ENCODE results near the gene GNGT1.
A peak's percentile ranks its signal among the peaks of the same experiment; 100 is the strongest.
"Not testable (repeated sequence)": the region's sequence is repeated elsewhere in the genome, so short reads cannot be mapped to it uniquely, and the experiment has no call there.

Gene GNGT1

GRCh38 chr7:93910076-93910994, 4.0 kb downstream of the GNGT1 start:
- Histone ChIP-seq H3K9me3 (ENCODE audit: control insufficient read depth in 2 of 2, low read length in 2 of 2) (no peaks in the 10 kb centered on the region), H3K27me3 (ENCODE audit: control insufficient read depth in 1 of 2, insufficient read depth in 2 of 2, low read length in 2 of 2) (no peaks in the 10 kb centered on the region), H3K9ac (ENCODE audit: low read length in 2 of 2) (no peak overlapping the region), H3K4me3 (ENCODE audit: low read length in 2 of 2) (no peak overlapping the region), H3K27ac (ENCODE audit: low read length) (no peak overlapping the region), H3K36me3 (ENCODE audit: control insufficient read depth in 2 of 2, insufficient read depth in 2 of 2, low read length in 2 of 2) (no peaks in the 10 kb centered on the region), H3K4me1 (ENCODE audit: control insufficient read depth, insufficient read depth, low read length) (peaks cover 5% of the 10 kb centered on the region)

DNA sequence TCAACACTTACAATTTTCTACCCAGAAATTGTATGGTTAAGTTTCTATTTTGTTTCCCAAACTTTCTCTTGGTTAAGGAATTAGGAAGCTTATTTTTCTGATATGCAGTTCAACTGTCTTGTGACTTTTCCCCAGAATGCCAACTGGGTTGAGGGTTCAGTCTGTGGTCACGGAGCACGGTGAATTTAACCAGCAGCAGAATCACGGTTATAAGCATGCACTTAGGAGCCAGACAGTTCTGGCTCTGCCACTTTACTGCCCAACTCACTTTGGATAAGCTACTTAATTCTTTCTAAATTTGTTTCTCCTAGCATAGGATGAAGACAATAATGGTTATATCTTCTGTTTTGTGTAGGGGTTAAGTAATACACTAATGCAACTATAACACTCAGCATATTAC, 4.9 kb downstream of the GNGT1 start:
- H3K4me3 ChIP-seq (ENCODE audit: low read length in 2 of 2); H3K9ac ChIP-seq (ENCODE audit: low read length in 2 of 2); H3K27ac ChIP-seq (ENCODE audit: low read length); H3K27me3 ChIP-seq (ENCODE audit: control insufficient read depth in 1 of 2, insufficient read depth in 2 of 2, low read length in 2 of 2); H3K4me1 ChIP-seq (ENCODE audit: control insufficient read depth, insufficient read depth, low read length); H3K9me3 ChIP-seq (ENCODE audit: control insufficient read depth in 2 of 2, low read length in 2 of 2); H3K36me3 ChIP-seq (ENCODE audit: control insufficient read depth in 2 of 2, insufficient read depth in 2 of 2, low read length in 2 of 2): not testable (repeated sequence)

GRCh38 chr7:93911661-93912060, 5.3 kb downstream of the GNGT1 start:
- not testable (repeated sequence) for H3K9me3 ChIP-seq (ENCODE audit: control insufficient read depth in 2 of 2, low read length in 2 of 2); H3K4me1 ChIP-seq (ENCODE audit: control insufficient read depth, insufficient read depth, low read length); H3K36me3 ChIP-seq (ENCODE audit: control insufficient read depth in 2 of 2, insufficient read depth in 2 of 2, low read length in 2 of 2); H3K27ac ChIP-seq (ENCODE audit: low read length); H3K9ac ChIP-seq (ENCODE audit: low read length in 2 of 2); H3K4me3 ChIP-seq (ENCODE audit: low read length in 2 of 2); H3K27me3 ChIP-seq (ENCODE audit: control insufficient read depth in 1 of 2, insufficient read depth in 2 of 2, low read length in 2 of 2)

GRCh38 chr7:93913197-93913596, 6.8 kb downstream of the GNGT1 start:
- Histone ChIP-seq H3K9ac (ENCODE audit: low read length in 2 of 2) (no peak overlapping the region), H3K4me1 (ENCODE audit: control insufficient read depth, insufficient read depth, low read length) (peaks cover 5% of the 10 kb centered on the region), H3K9me3 (ENCODE audit: control insufficient read depth in 2 of 2, low read length in 2 of 2) (no peaks in the 10 kb centered on the region), H3K4me3 (ENCODE audit: low read length in 2 of 2) (no peak overlapping the region), H3K27ac (ENCODE audit: low read length) (no peak overlapping the region), H3K27me3 (ENCODE audit: control insufficient read depth in 1 of 2, insufficient read depth in 2 of 2, low read length in 2 of 2) (no peaks in the 10 kb centered on the region), H3K36me3 (ENCODE audit: control insufficient read depth in 2 of 2, insufficient read depth in 2 of 2, low read length in 2 of 2) (no peaks in the 10 kb centered on the region)

DNA sequence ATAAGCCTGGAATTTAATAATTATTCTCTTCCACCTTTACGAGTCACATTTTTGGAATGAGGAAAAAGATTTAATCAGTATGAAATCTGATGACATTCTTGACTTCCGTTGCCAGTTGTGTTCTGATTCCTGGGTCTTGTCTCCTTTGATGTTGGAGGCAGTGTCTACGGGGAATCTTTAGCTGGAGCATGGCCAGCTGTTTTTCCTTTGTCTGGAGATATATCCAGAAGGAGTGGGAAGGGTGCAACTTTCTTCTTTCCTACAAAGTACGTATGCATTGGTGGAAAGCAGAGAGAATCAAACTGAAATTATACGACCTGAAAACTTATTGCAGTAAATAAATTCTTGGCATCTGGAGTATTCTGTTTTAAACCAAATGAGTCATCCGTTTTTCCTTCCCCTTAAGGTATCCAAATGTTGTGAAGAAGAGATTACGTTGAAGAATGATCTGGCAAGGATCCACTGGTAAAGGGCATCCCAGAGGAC, 8.3 kb downstream of the GNGT1 start:
- Histone ChIP-seq H3K4me1 (ENCODE audit: control insufficient read depth, insufficient read depth, low read length) (peaks cover 5% of the 10 kb centered on the region), H3K9me3 (ENCODE audit: control insufficient read depth in 2 of 2, low read length in 2 of 2) (no peaks in the 10 kb centered on the region), H3K4me3 (ENCODE audit: low read length in 2 of 2) (peak overlapping the region; percentile 22 to 46), H3K27me3 (ENCODE audit: control insufficient read depth in 1 of 2, insufficient read depth in 2 of 2, low read length in 2 of 2) (no peaks in the 10 kb centered on the region), H3K9ac (ENCODE audit: low read length in 2 of 2) (no peak overlapping the region), H3K27ac (ENCODE audit: low read length) (peak overlapping the region; percentile 19), H3K36me3 (ENCODE audit: control insufficient read depth in 2 of 2, insufficient read depth in 2 of 2, low read length in 2 of 2) (no peaks in the 10 kb centered on the region)

- not testable (repeated sequence) for H3K36me3 ChIP-seq (ENCODE audit: control insufficient read depth in 2 of 2, insufficient read depth in 2 of 2, low read length in 2 of 2); H3K4me3 ChIP-seq (ENCODE audit: low read length in 2 of 2); H3K27ac ChIP-seq (ENCODE audit: low read length)
These were observed 9.0 kb downstream of the GNGT1 start for GRCh38 chr7:93915206-93915842.

GRCh38 chr7:93915888-93916287, 9.5 kb downstream of the GNGT1 start:
- H3K9me3 ChIP-seq (ENCODE audit: control insufficient read depth in 2 of 2, low read length in 2 of 2); H3K4me1 ChIP-seq (ENCODE audit: control insufficient read depth, insufficient read depth, low read length); H3K36me3 ChIP-seq (ENCODE audit: control insufficient read depth in 2 of 2, insufficient read depth in 2 of 2, low read length in 2 of 2); H3K27ac ChIP-seq (ENCODE audit: low read length); H3K27me3 ChIP-seq (ENCODE audit: control insufficient read depth in 1 of 2, insufficient read depth in 2 of 2, low read length in 2 of 2); H3K4me3 ChIP-seq (ENCODE audit: low read length in 2 of 2); H3K9ac ChIP-seq (ENCODE audit: low read length in 2 of 2): not testable (repeated sequence)

More at GRCh38 chr7:93915206-93915842, 9.0 kb downstream of the GNGT1 start:
- H3K4me1 ChIP-seq (ENCODE audit: control insufficient read depth, insufficient read depth, low read length); H3K27me3 ChIP-seq (ENCODE audit: control insufficient read depth in 1 of 2, insufficient read depth in 2 of 2, low read length in 2 of 2); H3K9ac ChIP-seq (ENCODE audit: low read length in 2 of 2); H3K9me3 ChIP-seq (ENCODE audit: control insufficient read depth in 2 of 2, low read length in 2 of 2): not testable (repeated sequence)

DNA sequence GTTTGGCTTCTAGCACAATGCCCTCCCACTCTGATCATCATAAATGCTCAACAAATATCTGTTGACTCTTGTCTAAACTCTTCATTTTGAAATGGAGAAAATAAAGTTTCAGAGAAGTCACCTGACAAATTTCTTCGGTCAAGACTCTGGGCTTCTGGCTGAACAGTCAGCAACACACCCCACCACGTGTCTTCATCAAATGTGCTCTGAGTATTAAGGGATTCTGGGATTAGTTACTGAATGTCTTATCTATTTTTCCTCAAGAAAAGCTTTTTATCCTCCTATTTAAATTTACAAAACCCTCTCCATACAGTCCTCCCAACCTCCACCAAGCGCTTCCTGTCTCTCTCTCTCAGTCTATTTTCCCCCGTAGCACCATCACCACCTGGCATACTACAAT, 9.9 kb downstream of the GNGT1 start:
- H3K4me1 ChIP-seq (ENCODE audit: control insufficient read depth, insufficient read depth, low read length); H3K27ac ChIP-seq (ENCODE audit: low read length); H3K36me3 ChIP-seq (ENCODE audit: control insufficient read depth in 2 of 2, insufficient read depth in 2 of 2, low read length in 2 of 2): not testable (repeated sequence)

GRCh38 chr7:93920496-93921182, 14.3 kb downstream of the GNGT1 start:
- H3K4me1 ChIP-seq (ENCODE audit: control insufficient read depth, insufficient read depth, low read length), result no peaks in the 10 kb centered on the region
- H3K9ac ChIP-seq (ENCODE audit: low read length in 2 of 2), result peak overlapping the region; percentile 67 to 75
- H3K27ac ChIP-seq (ENCODE audit: low read length), result peak overlapping the region; percentile 80
- no peaks in the 10 kb centered on the region for H3K9me3 ChIP-seq (ENCODE audit: control insufficient read depth in 2 of 2, low read length in 2 of 2)
- H3K27me3 ChIP-seq (ENCODE audit: control insufficient read depth in 1 of 2, insufficient read depth in 2 of 2, low read length in 2 of 2), result no peaks in the 10 kb centered on the region
- H3K36me3 ChIP-seq (ENCODE audit: control insufficient read depth in 2 of 2, insufficient read depth in 2 of 2, low read length in 2 of 2), result no peaks in the 10 kb centered on the region
- peak overlapping the region in 1 of 2 donors; percentile 81 for H3K4me3 ChIP-seq (ENCODE audit: low read length in 2 of 2)

More for the DNA sequence above, 9.9 kb downstream of the GNGT1 start:
- H3K9ac ChIP-seq (ENCODE audit: low read length in 2 of 2); H3K4me3 ChIP-seq (ENCODE audit: low read length in 2 of 2); H3K27me3 ChIP-seq (ENCODE audit: control insufficient read depth in 1 of 2, insufficient read depth in 2 of 2, low read length in 2 of 2); H3K9me3 ChIP-seq (ENCODE audit: control insufficient read depth in 2 of 2, low read length in 2 of 2): not testable (repeated sequence)

DNA sequence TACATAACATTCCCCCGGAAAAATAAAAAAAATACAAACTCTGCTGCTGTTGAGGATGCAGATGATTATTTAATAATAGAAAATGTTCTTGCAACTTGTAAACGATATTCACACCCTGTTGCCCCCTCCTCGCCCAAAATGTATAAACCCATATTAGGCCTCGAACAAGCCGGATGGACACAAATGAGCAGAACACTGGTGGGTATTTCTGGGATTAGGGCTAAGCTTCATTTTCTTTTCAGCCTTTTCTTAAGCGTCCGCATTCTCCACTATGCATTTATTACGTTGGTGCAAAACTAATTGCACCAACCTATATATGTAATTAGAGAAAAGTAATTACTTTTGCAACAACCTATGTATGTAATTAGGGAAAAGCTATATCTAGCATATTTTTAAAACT, 14.8 kb downstream of the GNGT1 start:
- Histone ChIP-seq H3K27ac (ENCODE audit: low read length) (peak overlapping the region; percentile 80), H3K4me3 (ENCODE audit: low read length in 2 of 2) (peak overlapping the region; percentile 59 to 81), H3K9me3 (ENCODE audit: control insufficient read depth in 2 of 2, low read length in 2 of 2) (no peaks in the 10 kb centered on the region), H3K4me1 (ENCODE audit: control insufficient read depth, insufficient read depth, low read length) (no peaks in the 10 kb centered on the region), H3K27me3 (ENCODE audit: control insufficient read depth in 1 of 2, insufficient read depth in 2 of 2, low read length in 2 of 2) (no peaks in the 10 kb centered on the region), H3K9ac (ENCODE audit: low read length in 2 of 2) (peak overlapping the region; percentile 67 to 75), H3K36me3 (ENCODE audit: control insufficient read depth in 2 of 2, insufficient read depth in 2 of 2, low read length in 2 of 2) (no peaks in the 10 kb centered on the region)
